ENCODE results near the gene MOGAT1.

DNA sequence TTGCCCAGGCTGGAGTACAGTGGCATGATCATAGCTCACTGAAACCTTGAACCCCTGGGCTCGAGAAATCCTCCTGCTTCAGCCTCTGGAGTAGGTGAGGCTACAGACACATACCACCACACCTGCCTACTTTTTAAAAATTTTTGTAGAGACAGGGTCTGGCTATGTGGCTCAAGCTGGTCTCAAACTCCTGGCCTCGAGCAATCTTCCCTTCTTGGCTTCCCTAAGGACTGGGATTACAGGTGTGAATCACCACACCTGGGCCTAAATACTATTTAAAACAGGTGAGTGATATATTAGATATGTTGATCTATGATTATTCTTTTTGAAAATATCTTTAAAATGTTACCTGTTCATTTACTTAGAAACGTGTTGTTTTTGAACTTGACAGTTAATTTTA lies 57.2 kb downstream of the MOGAT1 start:
- TF ChIP-seq TAF1 (IDR thresholded peaks at IDR 0.05; ENCODE audit: borderline replicate concordance, low read depth, low read length) (no peak), SIN3A (IDR thresholded peaks at IDR 0.05; ENCODE audit: borderline replicate concordance, low read depth, low read length) (no peak), MEF2A (IDR thresholded peaks at IDR 0.05; ENCODE audit: borderline replicate concordance, low read depth) (no peak), FOXJ3 (CRISPR knock-in tag; IDR thresholded peaks at IDR 0.05) (no peak), TCF12 (IDR thresholded peaks at IDR 0.05) (no peak)
- TF ChIP-seq, protein P1, sequence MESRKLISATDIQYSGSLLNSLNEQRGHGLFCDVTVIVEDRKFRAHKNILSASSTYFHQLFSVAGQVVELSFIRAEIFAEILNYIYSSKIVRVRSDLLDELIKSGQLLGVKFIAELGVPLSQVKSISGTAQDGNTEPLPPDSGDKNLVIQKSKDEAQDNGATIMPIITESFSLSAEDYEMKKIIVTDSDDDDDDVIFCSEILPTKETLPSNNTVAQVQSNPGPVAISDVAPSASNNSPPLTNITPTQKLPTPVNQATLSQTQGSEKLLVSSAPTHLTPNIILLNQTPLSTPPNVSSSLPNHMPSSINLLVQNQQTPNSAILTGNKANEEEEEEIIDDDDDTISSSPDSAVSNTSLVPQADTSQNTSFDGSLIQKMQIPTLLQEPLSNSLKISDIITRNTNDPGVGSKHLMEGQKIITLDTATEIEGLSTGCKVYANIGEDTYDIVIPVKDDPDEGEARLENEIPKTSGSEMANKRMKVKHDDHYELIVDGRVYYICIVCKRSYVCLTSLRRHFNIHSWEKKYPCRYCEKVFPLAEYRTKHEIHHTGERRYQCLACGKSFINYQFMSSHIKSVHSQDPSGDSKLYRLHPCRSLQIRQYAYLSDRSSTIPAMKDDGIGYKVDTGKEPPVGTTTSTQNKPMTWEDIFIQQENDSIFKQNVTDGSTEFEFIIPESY (IDR thresholded peaks at IDR 0.05; ENCODE audit: borderline replicate concordance, low read depth): no peak
- TF ChIP-seq, protein P2, sequence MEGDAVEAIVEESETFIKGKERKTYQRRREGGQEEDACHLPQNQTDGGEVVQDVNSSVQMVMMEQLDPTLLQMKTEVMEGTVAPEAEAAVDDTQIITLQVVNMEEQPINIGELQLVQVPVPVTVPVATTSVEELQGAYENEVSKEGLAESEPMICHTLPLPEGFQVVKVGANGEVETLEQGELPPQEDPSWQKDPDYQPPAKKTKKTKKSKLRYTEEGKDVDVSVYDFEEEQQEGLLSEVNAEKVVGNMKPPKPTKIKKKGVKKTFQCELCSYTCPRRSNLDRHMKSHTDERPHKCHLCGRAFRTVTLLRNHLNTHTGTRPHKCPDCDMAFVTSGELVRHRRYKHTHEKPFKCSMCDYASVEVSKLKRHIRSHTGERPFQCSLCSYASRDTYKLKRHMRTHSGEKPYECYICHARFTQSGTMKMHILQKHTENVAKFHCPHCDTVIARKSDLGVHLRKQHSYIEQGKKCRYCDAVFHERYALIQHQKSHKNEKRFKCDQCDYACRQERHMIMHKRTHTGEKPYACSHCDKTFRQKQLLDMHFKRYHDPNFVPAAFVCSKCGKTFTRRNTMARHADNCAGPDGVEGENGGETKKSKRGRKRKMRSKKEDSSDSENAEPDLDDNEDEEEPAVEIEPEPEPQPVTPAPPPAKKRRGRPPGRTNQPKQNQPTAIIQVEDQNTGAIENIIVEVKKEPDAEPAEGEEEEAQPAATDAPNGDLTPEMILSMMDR (IDR thresholded peaks at IDR 0.05): no peak
- TF ChIP-seq, protein P3, sequence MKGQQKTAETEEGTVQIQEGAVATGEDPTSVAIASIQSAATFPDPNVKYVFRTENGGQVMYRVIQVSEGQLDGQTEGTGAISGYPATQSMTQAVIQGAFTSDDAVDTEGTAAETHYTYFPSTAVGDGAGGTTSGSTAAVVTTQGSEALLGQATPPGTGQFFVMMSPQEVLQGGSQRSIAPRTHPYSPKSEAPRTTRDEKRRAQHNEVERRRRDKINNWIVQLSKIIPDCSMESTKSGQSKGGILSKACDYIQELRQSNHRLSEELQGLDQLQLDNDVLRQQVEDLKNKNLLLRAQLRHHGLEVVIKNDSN (IDR thresholded peaks at IDR 0.05; ENCODE audit: borderline replicate concordance, low read depth): no peak
- TF ChIP-seq, protein P4, sequence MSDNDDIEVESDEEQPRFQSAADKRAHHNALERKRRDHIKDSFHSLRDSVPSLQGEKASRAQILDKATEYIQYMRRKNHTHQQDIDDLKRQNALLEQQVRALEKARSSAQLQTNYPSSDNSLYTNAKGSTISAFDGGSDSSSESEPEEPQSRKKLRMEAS (IDR thresholded peaks at IDR 0.05; ENCODE audit: low read depth): no peak

Measured in SK-N-SH (cell line).